KMS-11 (cell line): ENCODE results near the gene LZTS3.

Experiments used
- H2AFZ ChIP-seq: fragments of 200-600 bp; sonication (generic); 2 replicates; pipeline ENCODE4 v1.6.1; 2016; ENCODE audit warnings: antibody characterized with exemption, mixed run types, low read depth
- H3K27ac ChIP-seq: fragments of 200-600 bp; sonication (generic); 2 replicates; pipeline ENCODE4 v1.6.1; 2016; ENCODE audit warnings: mild to moderate bottlenecking, mixed run types
- H3K27me3 ChIP-seq: fragments of 200-600 bp; sonication (generic); 2 replicates; pipeline ENCODE4 v1.6.1; 2017; ENCODE audit warnings: mild to moderate bottlenecking, low read depth, mixed run types, moderate library complexity; ENCODE audit not compliant: insufficient read depth
- H3K36me3 ChIP-seq: fragments of 200-600 bp; sonication (generic); 2 replicates; pipeline ENCODE4 v1.6.1; 2017; ENCODE audit warnings: mild to moderate bottlenecking, mixed run types; ENCODE audit not compliant: insufficient read depth
- H3K4me1 ChIP-seq: fragments of 200-600 bp; sonication (generic); 2 replicates; pipeline ENCODE4 v1.6.1; 2016; ENCODE audit warnings: mild to moderate bottlenecking, low read depth, mixed run types; ENCODE audit not compliant: poor library complexity, severe bottlenecking
- H3K4me2 ChIP-seq: fragments of 200-600 bp; sonication (generic); 2 replicates; pipeline ENCODE4 v1.7.0; 2016; ENCODE audit warnings: mild to moderate bottlenecking, mixed run types
- H3K4me3 ChIP-seq: fragments of 200-600 bp; sonication (generic); IDR thresholded peaks from 2 replicates; pipeline ENCODE4 v1.6.1; 2017; ENCODE audit warnings: low read depth, low read length, mixed read lengths; ENCODE audit not compliant: insufficient read depth
- H3K79me2 ChIP-seq: fragments of 200-600 bp; sonication (generic); 2 replicates; pipeline ENCODE4 v1.6.1; 2016; ENCODE audit warnings: low read depth, mixed run types; ENCODE audit not compliant: insufficient read depth
- H3K9ac ChIP-seq: fragments of 200-600 bp; sonication (generic); 2 replicates; pipeline ENCODE4 v1.6.1; 2016; ENCODE audit warnings: mild to moderate bottlenecking, mixed run types
- H4K20me1 ChIP-seq: fragments of 200-600 bp; sonication (generic); 2 replicates; pipeline ENCODE4 v1.6.1; 2016; ENCODE audit warnings: mild to moderate bottlenecking, mixed run types; ENCODE audit not compliant: insufficient read depth
- TF ChIP-seq, protein P1 (sequence below): fragments of 200-600 bp; sonication (generic); conservative IDR thresholded peaks from 2 replicates; pipeline ENCODE4 v1.6.1; 2017; ENCODE audit warnings: low read depth, mild to moderate bottlenecking, antibody characterized with exemption, low read length, moderate library complexity, mixed read lengths

LZTS3 gene

DNA sequence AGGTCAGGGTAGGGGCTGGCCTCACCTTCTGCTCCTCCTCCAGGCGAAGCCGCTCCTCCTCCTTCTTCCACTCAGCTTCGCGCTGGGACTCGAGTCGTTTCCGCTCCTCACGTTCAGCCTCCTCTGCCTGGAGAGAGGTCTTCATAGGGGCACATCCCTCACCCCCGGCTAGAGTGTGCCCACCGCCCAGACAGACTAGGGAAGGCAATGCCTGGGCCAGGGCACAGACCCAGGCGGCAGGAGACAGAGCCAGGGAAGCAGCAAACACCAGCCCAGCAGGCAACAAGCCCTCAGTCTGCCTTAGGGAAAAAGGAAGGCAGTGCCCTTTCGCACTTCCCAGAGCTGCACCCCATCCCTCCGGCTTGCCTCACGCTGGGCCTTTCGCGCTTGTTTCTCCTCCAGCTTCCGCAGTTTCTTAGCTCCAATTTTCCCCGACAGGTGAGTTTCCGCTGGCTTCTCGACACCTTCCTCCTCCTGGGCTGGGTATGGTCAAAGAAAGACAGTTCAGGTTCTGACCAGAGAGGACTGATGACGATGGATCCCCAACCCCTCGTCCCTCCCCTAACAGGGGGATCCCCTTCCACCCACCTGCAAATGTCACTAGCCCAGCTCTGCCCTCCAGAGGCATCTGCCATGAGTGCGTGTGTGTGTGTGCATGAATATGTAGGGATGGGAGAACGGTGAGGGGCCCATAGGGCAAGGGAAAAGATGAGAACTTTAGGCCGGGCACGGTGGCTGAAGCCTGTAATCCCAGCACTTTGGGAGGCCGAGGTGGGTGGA lies 26.8 kb upstream of the LZTS3 start:
- TF ChIP-seq, protein P1, sequence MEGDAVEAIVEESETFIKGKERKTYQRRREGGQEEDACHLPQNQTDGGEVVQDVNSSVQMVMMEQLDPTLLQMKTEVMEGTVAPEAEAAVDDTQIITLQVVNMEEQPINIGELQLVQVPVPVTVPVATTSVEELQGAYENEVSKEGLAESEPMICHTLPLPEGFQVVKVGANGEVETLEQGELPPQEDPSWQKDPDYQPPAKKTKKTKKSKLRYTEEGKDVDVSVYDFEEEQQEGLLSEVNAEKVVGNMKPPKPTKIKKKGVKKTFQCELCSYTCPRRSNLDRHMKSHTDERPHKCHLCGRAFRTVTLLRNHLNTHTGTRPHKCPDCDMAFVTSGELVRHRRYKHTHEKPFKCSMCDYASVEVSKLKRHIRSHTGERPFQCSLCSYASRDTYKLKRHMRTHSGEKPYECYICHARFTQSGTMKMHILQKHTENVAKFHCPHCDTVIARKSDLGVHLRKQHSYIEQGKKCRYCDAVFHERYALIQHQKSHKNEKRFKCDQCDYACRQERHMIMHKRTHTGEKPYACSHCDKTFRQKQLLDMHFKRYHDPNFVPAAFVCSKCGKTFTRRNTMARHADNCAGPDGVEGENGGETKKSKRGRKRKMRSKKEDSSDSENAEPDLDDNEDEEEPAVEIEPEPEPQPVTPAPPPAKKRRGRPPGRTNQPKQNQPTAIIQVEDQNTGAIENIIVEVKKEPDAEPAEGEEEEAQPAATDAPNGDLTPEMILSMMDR, result no peak
- H4K20me1 ChIP-seq, result no peaks in the 10 kb centered on the region
- no peaks in the 10 kb centered on the region for H3K27me3 ChIP-seq
- no peak overlapping the region for H3K4me3 ChIP-seq
- H3K9ac ChIP-seq, result no peak overlapping the region
- no peak overlapping the region for H3K4me2 ChIP-seq
- peaks cover 3% of the 10 kb centered on the region for H3K4me1 ChIP-seq
- H3K27ac ChIP-seq, result no peak overlapping the region
- no peak overlapping the region for H2AFZ ChIP-seq
- no peaks in the 10 kb centered on the region for H3K36me3 ChIP-seq
- peaks cover 7% of the 10 kb centered on the region; the same call in 1 of the 2 replicates for H3K79me2 ChIP-seq

DNA sequence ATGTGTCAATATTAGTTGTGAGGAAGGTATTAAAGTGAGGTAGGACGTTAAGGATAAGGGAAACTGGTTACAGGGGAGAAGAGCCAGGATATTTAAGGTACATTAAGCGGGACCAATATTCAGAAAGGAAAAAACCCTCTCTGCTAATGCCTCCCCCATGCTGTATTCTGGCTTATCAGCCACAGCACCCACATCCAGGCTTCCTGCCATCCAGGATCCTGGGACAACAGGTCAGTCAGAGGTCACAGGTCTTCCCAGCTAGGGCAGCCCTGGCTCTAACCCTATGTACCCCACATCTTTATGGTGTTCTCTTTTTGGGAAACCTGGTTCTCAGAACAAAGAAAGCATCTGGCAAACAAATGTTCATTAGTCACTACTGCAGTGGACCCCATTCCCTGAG lies 25.9 kb upstream of the LZTS3 start:
- H3K9ac ChIP-seq, result no peak overlapping the region
- no peak overlapping the region for H3K4me2 ChIP-seq
- peaks cover 7% of the 10 kb centered on the region; the same call in 1 of the 2 replicates for H3K79me2 ChIP-seq
- H3K4me3 ChIP-seq, result no peak overlapping the region
- no peaks in the 10 kb centered on the region for H3K27me3 ChIP-seq
- H2AFZ ChIP-seq, result no peak overlapping the region
- no peaks in the 10 kb centered on the region for H3K4me1 ChIP-seq
- no peaks in the 10 kb centered on the region for H4K20me1 ChIP-seq
- no peaks in the 10 kb centered on the region for H3K36me3 ChIP-seq
- no peak overlapping the region for H3K27ac ChIP-seq
- TF ChIP-seq, protein P1, result no peak

DNA sequence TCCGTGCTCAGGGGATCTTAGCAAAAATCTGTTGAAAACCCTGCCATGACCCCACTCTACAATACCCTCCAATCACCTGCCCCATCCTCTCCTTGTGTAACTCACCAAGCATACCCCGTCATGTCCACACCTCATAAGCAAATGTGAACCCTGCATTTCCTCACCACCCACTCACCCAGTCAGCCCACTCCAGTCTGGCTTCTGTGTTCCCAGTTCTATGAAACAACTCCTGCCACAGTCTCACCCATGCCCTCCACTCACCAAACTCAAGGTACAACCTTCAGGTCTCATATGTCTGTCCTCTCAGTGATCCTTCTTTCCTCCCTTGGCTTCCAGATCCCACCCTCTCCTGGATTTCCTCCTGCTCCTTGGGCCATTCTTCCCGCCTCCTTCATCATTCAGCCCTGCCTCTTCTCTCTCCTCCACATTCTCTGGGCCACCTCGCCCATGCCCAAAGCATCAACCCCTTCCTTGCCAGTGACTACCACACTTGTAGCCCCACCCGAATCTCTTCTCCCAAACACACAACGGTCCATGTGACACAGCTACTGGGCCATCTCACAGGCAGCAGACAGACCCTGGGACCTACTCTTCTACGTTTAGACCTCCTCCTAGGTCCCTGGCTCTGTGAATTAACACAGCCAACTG lies 22.4 kb upstream of the LZTS3 start:
- no peak overlapping the region for H3K4me3 ChIP-seq
- H3K9ac ChIP-seq, result no peak overlapping the region
- TF ChIP-seq, protein P1, result no peak
- no peaks in the 10 kb centered on the region for H3K36me3 ChIP-seq
- no peaks in the 10 kb centered on the region for H3K79me2 ChIP-seq
- no peaks in the 10 kb centered on the region for H3K27me3 ChIP-seq
- H2AFZ ChIP-seq, result no peak overlapping the region
- H4K20me1 ChIP-seq, result no peaks in the 10 kb centered on the region
- no peak overlapping the region for H3K4me2 ChIP-seq
- H3K27ac ChIP-seq, result no peak overlapping the region
- H3K4me1 ChIP-seq, result no peaks in the 10 kb centered on the region

- Histone ChIP-seq H4K20me1 (no peaks in the 10 kb centered on the region), H3K36me3 (no peaks in the 10 kb centered on the region)
- TF ChIP-seq, protein P1, result no peak
Observed at GRCh38 chr20:3194617-3195280, 21.4 kb upstream of the LZTS3 start.

More at GRCh38 chr20:3194617-3195280, 21.4 kb upstream of the LZTS3 start:
- Histone ChIP-seq H2AFZ (no peak overlapping the region), H3K27ac (no peak overlapping the region), H3K4me1 (no peaks in the 10 kb centered on the region), H3K4me2 (no peak overlapping the region), H3K79me2 (no peaks in the 10 kb centered on the region), H3K4me3 (no peak overlapping the region), H3K27me3 (no peaks in the 10 kb centered on the region), H3K9ac (no peak overlapping the region)
